AG04450 (cell line): ENCODE measurements around the gene NKPD1. TPM values are rescaled to one million over a fixed set of nuclear protein-coding genes. Genes with fewer than 3 reads are reported as not detected.

Experiments
- CTCF ChIA-PET: fragments of 300-600, 350-600 bp; formaldehyde crosslinking; extraction: SDS; loops from one replicate; lab custom pipeline; 2022; ENCODE audit warnings: antibody characterized with exemption, inconsistent platforms; lab: Charles Lee
- POLR2A ChIA-PET: fragments of 350-600 bp; formaldehyde crosslinking; extraction: SDS; loops from one replicate; lab custom pipeline; 2021; ENCODE audit warnings: antibody characterized with exemption, inconsistent platforms; lab: Yijun Ruan, JAX
- DNase-seq: peaks from one replicate; pipeline ENCODE4 v3.0.0-alpha.2; 2011; ENCODE audit warnings: low read depth, low spot score
- H3K27ac ChIP-seq: one replicate; pipeline ENCODE4 v1.5.1; 2012; ENCODE audit warnings: low read depth, low read length, control low read depth
- H3K27me3 ChIP-seq: one replicate; pipeline ENCODE4 v1.6.0; 2012; ENCODE audit warnings: low read length; ENCODE audit not compliant: control insufficient read depth, insufficient read depth
- H3K4me3 ChIP-seq: 2 replicates; pipeline ENCODE4 v1.5.1; 2011; ENCODE audit warnings: mild to moderate bottlenecking, low read depth, low read length, control low read depth
- H3K9me3 ChIP-seq: 2 replicates; pipeline ENCODE4 v1.5.1; 2012; ENCODE audit warnings: low read length; ENCODE audit not compliant: control insufficient read depth, insufficient read depth
- polyA minus RNA-seq: library from RNA; depleted of rRNA, polyadenylated mRNA; stranded (reverse); fragments of >200 nt; gene quantifications from 2 replicates; pipeline ENCODE4 v1.2.3, GENCODE V29; 2011; rRNA and poly(A)+ RNA removed
- polyA plus RNA-seq: library from polyadenylated mRNA; depleted of rRNA; stranded (reverse); fragments of >200 nt; gene quantifications from 2 replicates; pipeline ENCODE4 v1.2.3, GENCODE V29; 2011; rRNA removed
- TF ChIP-seq, protein P1 (sequence below): IDR thresholded peaks from 2 replicates; pipeline ENCODE4 v1.5.1; 2011; ENCODE audit warnings: low read depth, low read length, control low read depth, inconsistent platforms

NKPD1 gene, protein sequence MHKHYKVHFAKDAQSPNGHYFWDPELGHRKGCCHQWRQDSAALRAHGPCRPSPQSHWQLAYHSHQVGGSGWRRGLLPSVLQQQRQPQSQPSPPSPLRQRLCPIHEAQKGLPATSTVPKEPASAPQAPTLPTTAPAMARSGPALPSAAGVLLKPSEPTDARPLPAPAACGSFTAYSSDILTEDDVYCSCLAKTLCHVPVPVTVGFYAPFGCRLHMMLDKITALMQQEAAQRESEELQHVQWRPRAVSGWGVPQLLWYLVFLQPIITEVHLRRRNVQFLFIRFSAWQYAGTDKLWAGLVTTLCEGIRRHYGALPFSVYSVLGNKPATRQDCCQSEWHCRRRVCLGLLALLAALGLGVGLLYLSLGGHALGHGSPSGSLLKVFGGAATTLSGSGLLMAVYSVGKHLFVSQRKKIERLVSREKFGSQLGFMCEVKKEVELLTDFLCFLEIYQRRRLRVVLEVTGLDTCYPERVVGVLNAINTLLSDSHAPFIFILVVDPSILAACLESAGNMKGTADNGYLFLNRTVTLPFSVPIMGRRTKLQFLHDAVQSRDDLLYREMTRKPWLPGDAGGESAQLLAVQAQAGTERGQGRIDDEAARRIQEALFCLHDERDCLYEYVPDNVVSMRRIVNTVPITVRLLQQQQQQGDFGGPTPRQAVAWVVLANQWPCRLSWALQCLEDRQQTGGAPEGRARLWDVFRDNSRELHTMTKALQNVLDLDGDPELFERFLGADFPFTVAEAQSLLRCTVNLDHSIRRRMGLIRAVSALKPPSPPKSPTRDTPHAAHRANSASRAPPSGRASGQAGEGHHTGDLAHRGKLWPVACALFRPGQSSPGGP
- polyA plus RNA-seq (0.04 TPM in 2 replicates), polyA minus RNA-seq (0.18 TPM in 1 of 2 replicates, not detected in the other)

DNA sequence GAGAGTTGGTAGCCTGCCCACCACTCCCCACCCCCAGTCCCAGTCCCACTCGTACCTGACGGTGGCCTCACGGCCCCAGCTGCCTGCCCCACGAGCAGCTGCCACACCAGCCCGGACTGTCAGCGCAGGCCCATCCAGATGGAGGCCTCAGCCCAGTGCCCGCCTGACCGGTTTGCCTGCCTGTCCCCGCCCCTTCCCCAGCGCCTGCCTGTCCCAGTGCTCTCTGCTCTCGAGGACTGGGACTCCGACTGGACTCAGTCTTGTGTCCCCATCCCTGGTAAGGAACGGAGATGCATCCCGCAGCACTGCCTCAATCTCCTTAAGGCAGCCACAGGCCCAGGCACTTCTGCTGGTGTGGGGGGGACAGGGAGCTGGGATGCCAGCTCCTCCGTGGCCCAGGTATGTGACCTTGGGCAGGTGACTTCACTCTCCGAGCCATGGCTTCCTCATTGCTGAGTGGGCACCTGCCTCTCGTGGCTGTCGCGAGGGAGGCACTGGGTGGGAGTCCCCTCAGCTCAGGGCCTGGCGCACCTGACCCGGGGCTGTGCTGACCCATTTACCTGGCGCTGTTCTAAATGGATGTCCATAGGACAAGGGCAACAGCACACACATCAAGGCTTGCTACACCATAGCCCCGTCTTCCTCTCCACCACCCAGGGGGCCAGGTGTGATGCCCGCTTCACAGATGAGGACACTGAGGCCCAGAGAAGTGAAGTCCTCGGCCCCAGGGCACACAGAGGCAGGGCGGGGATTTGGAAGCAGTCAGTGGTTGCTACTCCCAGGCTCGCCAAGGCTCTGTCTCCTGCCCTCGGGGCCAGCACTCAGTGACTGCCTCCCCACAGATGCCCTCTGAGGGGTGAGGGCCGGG is at the start of gene NKPD1:
TSS of gene NKPD1 (minus strand) at position 113 of the 868 bp plus-strand sequence. CDS start 832 bp downstream, outside the sequence.
- H3K27ac ChIP-seq, result no peak within 1 kb of the TSS
- H3K4me3 ChIP-seq, result no peak within 1 kb of the TSS
- ChIA-PET CTCF (no interaction called here), POLR2A (no interaction called here)
- TF ChIP-seq, protein P1, sequence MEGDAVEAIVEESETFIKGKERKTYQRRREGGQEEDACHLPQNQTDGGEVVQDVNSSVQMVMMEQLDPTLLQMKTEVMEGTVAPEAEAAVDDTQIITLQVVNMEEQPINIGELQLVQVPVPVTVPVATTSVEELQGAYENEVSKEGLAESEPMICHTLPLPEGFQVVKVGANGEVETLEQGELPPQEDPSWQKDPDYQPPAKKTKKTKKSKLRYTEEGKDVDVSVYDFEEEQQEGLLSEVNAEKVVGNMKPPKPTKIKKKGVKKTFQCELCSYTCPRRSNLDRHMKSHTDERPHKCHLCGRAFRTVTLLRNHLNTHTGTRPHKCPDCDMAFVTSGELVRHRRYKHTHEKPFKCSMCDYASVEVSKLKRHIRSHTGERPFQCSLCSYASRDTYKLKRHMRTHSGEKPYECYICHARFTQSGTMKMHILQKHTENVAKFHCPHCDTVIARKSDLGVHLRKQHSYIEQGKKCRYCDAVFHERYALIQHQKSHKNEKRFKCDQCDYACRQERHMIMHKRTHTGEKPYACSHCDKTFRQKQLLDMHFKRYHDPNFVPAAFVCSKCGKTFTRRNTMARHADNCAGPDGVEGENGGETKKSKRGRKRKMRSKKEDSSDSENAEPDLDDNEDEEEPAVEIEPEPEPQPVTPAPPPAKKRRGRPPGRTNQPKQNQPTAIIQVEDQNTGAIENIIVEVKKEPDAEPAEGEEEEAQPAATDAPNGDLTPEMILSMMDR, result no peak
- peaks cover 9% of the 10 kb centered on the region for H3K27me3 ChIP-seq
- H3K9me3 ChIP-seq, result no peaks in the 10 kb centered on the region; the same call in 1 of the 2 replicates
- DNase-seq, result no peak

DNA sequence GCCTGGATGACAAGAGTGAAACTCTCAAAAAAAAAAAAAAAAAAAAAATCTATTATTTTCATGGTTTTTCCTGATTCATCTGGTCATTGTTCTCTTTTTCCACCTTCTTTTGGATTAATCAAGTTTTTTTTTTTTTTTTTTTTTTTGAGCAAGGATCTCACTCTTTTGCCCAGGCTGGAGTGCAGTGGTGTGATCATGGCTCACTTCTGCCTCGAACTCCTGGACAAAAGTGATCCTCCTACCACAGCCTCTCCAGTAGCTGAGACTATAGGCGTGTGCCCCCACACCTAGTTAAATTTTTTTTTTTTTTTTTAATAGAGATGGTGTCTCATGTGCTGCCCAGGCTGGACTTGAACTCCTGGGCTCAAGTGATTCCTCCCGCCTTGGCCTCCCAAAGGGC is 45.5 kb upstream of the NKPD1 start:
- Histone ChIP-seq H3K27ac (no peak overlapping the region), H3K9me3 (no peaks in the 10 kb centered on the region), H3K27me3 (peaks cover 11% of the 10 kb centered on the region), H3K4me3 (no peak overlapping the region)
- ChIA-PET POLR2A (no interaction called here), CTCF (no interaction called here)
- no peak for DNase-seq
- TF ChIP-seq, protein P1, result no peak

DNA sequence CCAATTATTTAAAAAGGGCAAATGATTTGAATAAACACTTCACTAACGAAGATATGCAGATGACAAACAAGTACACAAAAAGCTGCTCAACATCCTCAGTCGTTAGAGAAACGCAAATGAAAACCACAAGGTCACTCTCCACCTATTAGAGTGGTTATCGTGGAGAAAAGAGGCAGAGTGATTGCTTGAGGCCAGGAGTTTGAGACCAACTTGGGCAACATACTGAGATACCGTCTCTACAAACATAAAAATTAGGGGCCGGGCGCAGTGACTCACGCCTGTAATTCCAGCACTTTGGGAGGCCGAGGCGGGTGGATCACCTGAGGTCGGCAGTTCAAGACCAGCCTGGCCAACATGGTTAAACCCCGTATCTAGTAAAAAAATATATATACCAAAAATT is 45.0 kb upstream of the NKPD1 start:
- Histone ChIP-seq H3K27me3 (peaks cover 10% of the 10 kb centered on the region), H3K27ac (no peak overlapping the region), H3K4me3 (no peak overlapping the region), H3K9me3 (no peaks in the 10 kb centered on the region)
- TF ChIP-seq, protein P1, result no peak
- no peak for DNase-seq
- CTCF ChIA-PET, result no interaction called here
- POLR2A ChIA-PET, result no interaction called here

DNA sequence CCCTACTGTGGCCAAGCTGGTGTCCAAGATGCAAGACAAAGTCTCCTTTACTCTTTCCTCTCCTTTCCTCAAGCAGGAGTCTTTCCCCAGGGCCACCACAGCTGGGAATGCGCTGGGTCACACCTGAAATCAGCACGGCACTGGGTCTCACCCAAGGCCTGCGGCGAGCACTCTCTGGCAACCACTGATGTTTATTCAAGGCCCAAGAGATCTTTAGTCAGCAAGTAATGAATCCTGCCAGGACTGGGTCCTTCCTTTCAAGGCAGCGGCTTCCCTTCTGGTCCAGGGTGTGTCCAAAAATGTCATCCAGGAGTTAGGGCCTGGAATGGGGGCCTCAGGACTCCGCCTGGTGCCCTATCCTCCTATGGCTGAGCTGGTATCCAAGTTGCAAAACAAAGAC is 41.9 kb upstream of the NKPD1 start:
- CTCF ChIA-PET, result no interaction called here
- no peak overlapping the region for H3K27ac ChIP-seq
- peaks cover 15% of the 10 kb centered on the region for H3K27me3 ChIP-seq
- H3K9me3 ChIP-seq, result no peaks in the 10 kb centered on the region
- TF ChIP-seq, protein P1, result no peak
- H3K4me3 ChIP-seq, result no peak overlapping the region
- POLR2A ChIA-PET, result interaction anchor here (0.6 to 0.7 kb wide), 2 partner anchors 8 to 10 kb away, joined by 3 to 8 read pairs; no protein-coding TSS in a partner anchor
- no peak for DNase-seq
